NCI-H1694 (cell line): Measurements from ENCODE around the gene ONECUT3.
"Not testable (repeated sequence)": the region's sequence is repeated elsewhere in the genome, so short reads cannot be mapped to it uniquely, and the experiment has no call there.

Experiments used
- DNase-seq: peaks from one replicate; lab custom pipeline; 2025; lab: John Stamatoyannopoulos, UW

Gene ONECUT3

GRCh38 chr19:1752757-1753728 lies at the start of gene ONECUT3:
TSS of gene ONECUT3 (plus strand) at chr19:1753506. CDS start at chr19:1753663, 157 bp downstream.
- no peak for DNase-seq

- DNase-seq: no peak
These were observed 49.0 kb upstream of the ONECUT3 start for GRCh38 chr19:1704339-1704738.

- no peak for DNase-seq
These were observed 47.9 kb upstream of the ONECUT3 start for GRCh38 chr19:1705367-1705766.

GRCh38 chr19:1706646-1707045 lies 46.7 kb upstream of the ONECUT3 start:
- DNase-seq: not testable (repeated sequence)

DNA sequence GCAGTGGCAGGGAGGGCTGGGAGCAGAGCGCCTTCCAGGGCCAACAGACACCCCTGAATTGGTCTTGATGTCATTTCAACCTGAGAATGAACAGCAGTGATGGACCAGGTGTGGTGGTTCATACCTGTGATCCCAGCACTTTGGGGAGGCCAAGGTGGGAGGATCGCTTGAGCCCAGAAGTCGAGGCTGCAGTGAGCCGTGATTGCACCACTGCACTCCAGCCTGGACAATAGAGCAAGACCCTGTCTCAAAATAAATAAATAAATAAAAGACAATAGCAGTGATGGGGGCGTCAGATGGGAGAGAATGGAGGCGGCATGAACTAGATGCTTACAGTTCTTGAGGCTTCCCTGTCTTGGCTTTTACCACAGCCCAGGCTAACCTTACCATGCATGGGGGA lies 46.1 kb upstream of the ONECUT3 start:
- no peak for DNase-seq

DNA sequence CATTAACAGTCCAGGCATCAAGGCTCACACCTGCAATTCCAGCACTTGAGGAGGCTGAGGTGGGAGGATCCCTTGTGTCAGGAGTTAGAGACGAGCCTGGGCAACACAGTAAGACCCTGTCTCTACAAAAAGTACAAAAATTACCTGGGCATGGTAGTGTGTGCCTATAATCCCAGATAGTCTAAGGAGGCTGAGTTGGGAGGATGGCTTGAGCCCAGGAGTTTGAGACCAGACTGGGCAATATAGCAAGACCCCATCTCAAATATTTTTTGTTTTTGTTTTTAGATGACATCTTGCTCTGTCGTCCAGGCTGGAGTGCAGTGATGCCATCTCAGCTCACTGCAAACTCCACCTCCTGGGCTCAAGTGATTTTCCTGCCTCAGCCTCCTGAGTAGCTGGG lies 40.1 kb upstream of the ONECUT3 start:
- no peak for DNase-seq

GRCh38 chr19:1715540-1715939 lies 37.8 kb upstream of the ONECUT3 start:
- no peak for DNase-seq

- DNase-seq: no peak
These were observed 35.9 kb upstream of the ONECUT3 start for GRCh38 chr19:1717200-1717969.

DNA sequence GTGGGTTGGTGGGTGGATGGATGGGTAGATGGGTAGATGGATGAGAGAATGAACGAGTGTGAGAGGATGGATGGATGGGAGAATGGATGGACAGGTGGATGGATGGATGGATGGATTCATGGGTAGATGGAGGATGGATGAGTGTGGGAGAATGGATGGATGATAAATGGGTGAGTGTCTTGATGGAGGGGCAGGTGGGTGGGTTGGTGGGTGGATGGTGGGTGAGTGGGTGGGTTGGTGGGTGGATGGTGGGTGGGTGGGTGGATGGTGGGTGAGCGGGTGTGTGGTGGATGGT lies 35.4 kb upstream of the ONECUT3 start:
- DNase-seq: no peak

- DNase-seq: no peak
These were observed 34.6 kb upstream of the ONECUT3 start for GRCh38 chr19:1718420-1719291.

DNA sequence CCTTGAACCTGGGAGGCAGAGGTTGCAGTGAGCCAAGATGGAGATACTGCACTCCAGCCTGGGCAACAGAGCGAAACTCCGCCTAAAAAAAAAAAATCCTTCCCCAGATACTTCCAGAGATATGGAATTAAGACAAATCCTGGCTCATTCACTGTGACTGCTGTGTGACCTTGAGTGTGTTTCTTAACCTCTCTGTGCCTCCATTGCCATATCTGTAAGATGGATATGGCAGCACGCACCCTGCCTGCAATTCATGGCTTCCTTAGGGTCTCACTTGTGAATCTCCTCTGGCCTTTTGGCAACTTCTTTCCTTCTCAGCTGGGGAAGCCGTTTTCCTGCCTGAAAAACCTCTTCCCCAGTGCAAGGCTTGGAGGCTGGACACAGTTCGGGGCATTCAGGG lies 33.8 kb upstream of the ONECUT3 start:
- no peak for DNase-seq

DNA sequence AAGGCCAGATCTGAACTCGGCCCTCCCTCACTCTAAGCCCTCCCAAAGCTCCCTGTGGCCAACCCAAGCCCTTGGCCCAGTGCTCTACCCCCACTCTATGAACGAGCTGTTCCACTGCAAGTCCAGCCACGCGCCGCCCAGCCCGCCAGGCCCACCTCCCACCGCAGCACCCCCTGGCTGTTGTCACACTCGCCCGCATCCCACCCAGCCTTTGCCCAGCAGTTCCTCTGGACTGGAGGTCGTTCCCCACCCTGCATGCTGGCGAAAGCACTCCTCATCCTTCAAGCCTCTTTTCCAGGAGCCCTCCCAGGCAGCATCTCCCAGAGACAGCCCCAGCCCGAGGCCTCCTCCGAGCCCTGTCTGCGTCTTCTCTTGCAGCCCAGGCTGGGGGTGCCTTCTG lies 33.1 kb upstream of the ONECUT3 start:
- no peak for DNase-seq

GRCh38 chr19:1725100-1726064 lies 27.9 kb upstream of the ONECUT3 start:
- no peak for DNase-seq

DNA sequence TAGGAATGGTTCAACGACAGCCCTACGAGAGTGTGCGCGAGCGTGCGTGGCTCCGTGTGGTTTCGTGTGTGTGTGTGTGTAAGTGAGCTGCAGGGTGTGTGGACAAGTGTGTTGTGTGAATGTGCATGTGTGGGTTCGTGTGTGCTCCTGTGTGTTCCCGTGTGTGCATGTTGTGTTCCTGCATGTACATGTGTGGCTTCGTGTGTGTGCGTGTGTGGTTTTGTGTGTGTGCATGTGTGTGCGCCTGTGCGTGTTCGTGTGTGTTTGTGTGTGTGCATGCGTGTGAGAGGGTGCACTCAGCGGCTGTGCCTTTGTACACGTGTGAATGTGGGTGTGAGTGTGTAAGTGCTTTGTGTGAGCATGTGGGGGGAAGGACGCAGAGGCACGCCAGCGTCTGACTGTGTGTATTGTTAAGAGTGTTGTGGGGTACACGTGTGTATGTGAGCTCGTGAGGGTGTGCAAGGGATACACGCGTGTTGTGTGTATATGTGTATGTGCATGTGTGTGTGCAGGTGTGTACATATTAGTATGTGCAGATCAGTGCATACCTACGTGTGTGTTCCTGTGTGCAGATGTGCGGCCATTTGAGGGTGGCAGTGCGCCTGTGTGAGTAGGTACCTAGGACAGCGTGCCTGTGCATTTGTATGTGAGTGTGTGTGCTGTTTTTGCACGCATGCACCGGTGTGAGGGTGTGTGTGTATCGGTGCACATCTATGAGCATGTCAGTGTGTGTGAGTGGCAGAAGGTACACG lies 24.3 kb upstream of the ONECUT3 start:
- DNase-seq: no peak

DNA sequence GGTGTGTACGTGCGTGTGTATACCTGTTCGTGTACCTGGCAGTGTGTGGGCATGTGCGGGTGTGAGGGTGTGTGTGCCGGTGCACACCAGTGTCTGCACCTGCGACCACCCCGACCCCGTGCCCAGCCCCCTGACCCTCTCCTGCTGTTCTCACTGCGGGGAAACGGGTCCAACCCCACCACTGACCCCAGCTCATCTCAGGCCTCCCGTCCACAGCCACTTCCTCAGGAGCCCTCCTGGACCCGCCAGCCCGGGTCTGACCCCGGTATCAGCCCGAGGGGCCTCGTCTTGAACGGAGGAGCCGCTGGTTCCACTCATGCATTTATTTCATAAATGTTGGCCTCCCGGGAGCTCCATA lies 23.8 kb upstream of the ONECUT3 start:
- no peak for DNase-seq

DNA sequence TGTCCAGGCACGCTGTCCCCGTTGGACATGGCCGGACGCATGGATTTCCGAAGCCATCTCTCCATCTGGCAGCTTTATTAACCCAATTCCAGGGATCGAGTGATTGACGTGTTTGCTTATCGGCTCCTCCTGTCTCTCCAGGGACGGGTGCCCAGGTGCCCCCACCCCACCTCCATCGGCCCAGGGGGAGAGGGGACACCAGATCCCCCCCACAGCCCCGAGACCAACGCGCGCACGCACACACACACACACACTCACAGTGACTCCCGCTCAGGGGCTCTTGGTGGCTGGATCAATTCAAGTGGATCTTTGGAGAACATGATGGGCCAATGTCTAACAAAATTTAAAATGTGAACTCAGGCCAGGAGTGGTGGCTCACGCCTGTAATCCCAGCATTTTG lies 23.1 kb upstream of the ONECUT3 start:
- DNase-seq: no peak

- no peak for DNase-seq
These were observed 18.9 kb upstream of the ONECUT3 start for GRCh38 chr19:1734321-1734966.

GRCh38 chr19:1736280-1736679 lies 17.0 kb upstream of the ONECUT3 start:
- no peak for DNase-seq

- no peak for DNase-seq
These were observed 16.4 kb upstream of the ONECUT3 start for GRCh38 chr19:1736927-1737326.
